ENCODE data around the gene ZDHHC14.
"Not testable (repeated sequence)": the region's sequence is repeated elsewhere in the genome, so short reads cannot be mapped to it uniquely, and the experiment has no call there.

The ZDHHC14 gene

GRCh38 chr6:157720964-157721363 lies 340.0 kb downstream of the ZDHHC14 start:
- DNase-seq (ENCODE audit: low read depth) = not testable (repeated sequence)

DNA sequence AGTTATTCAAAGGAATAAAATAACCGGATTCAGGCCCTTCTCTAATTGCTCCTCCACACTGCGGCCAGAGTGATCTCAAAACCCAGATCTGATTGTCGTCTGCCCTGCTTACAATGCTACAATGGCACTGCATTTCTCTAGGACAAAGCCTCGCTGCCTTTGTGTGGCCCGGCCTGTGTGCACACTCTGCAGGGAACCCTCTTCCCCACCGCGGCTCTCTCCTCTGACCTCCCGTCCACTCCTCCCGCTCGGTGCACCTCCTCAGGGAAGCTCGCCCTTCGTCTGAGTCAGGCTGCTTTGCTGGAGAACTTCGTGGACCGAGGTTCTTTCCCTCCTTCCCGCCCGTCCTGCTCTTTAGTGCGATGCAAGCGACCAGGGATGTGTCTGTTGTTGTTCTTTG lies 340.4 kb downstream of the ZDHHC14 start:
- no peak for DNase-seq (ENCODE audit: low read depth)

DNA sequence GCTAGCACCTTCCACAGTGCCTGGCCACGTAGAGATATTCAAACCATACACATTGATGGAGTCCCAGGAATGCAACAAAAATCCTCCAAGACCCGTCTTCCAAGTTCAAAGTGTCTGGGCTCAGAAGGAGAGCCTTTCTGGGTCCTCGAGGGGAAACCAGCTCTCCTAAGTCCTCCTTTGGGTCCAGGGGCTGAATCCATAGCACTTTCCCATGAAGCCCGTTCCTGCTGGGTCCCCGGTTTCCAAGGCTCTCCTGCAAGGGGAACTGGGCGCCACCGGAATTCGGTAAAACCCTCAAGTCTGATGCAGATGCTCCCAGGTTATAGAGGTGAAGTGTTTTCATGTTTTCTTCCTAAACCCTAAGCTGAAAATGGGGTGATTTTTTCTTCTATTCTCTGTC lies 340.8 kb downstream of the ZDHHC14 start:
- DNase-seq (ENCODE audit: low read depth) = no peak

DNA sequence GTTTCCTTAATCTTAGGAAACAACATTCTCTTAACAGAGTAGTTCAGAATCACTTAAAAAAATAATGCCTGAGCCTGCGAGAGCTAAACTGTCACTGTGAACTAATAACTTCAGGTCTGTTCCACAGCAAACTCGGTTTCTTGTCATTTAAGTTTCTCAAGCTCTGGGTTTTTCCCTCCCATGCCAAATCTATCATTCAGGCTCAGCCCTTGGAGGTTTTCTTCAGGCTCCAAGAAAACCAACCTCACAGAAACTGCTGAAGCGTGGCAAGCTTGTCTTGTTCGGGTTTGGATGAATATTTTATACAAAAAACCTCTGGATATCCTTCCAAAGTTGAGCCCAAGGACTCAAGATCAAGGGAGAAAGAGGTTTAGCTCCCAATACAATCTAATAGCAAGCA lies 342.4 kb downstream of the ZDHHC14 start:
- no peak for DNase-seq (ENCODE audit: low read depth)

DNA sequence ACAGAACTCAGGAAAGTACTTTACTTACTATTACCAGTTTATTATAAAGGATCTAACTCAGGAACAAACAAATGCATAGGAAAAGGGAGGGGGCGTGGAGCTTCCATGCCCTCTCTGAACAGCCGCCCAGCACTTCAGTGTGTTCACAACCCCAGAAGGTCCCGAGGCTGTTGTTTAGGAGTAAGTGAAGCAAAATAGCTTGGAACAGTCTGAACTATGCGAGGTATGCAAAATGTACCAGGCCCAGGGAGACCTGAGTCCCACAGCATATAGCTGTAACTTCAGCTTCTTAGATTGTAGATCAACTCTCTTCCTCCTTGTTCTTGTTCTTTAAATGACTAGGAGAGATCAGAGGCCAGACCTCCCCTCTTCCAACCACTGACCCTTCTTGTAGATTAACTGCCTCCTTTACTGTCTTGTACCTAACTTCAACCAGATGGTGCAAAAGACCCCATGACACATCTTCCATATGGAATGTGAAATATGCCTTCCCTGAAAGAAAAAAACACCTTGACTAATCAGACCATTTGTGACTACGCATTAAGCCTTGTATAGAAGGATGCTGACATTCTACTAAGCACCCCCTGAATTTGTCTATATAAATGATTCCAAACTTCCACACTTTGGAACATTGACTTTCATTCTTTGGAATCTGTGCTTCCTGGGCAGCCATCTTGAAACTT lies 343.3 kb downstream of the ZDHHC14 start:
- no peak for DNase-seq (ENCODE audit: low read depth)

DNA sequence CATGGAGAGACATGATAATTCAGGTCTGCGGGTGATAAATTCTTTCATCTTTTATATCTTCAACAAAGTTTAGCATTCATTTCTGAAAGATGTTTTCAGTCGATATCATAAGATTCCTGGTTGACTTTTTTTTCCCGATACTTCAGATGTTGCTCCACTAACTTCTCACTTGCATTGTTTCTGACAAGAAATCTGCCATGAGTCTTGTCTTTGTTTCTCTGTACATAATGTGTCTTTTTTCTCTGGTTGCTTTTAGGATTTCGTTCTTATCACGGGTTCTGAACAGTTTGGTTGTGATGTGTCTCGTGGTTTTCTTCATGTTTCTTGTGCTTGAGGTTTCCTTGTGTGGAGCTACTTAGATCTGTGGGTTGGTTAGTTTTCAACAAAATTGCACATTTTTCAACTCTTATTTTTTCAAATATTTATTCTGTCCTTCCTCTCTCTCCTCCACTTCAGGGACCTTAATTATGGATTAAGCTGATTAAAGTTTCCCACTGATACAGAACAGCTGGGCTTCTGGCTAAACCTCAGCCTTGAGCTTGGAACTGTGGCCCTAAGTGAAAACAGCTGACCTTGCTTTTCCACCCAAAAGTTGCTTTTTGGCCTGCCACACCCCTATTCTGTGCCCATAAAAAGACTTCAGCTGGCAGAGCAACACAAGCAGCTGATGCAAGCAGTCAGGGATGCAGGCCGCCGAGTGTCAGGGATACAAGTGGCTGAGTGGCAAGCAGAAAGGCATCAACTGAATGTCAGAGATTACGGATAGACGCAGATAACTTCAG lies 344.2 kb downstream of the ZDHHC14 start:
- DNase-seq (ENCODE audit: low read depth) = no peak

DNA sequence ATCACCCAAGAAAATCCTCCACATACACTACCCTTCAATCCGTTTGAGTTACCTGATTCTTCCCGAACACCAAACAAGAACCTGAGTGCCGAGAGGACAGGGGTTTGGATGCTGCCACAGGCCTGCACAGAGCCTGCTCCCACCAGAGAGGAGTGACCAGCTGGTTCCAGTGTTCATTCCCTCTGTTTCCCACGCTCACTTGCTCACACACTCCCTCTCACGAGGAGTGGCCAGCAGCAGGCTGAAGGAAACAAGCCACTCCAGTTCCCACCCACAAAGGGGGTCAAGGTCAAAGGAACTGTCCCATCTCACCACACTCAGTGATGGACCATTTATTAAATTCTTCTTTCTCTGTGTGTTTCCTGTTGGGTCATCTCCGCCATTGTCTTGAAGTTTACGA lies 344.8 kb downstream of the ZDHHC14 start:
- DNase-seq (ENCODE audit: low read depth) = no peak

DNA sequence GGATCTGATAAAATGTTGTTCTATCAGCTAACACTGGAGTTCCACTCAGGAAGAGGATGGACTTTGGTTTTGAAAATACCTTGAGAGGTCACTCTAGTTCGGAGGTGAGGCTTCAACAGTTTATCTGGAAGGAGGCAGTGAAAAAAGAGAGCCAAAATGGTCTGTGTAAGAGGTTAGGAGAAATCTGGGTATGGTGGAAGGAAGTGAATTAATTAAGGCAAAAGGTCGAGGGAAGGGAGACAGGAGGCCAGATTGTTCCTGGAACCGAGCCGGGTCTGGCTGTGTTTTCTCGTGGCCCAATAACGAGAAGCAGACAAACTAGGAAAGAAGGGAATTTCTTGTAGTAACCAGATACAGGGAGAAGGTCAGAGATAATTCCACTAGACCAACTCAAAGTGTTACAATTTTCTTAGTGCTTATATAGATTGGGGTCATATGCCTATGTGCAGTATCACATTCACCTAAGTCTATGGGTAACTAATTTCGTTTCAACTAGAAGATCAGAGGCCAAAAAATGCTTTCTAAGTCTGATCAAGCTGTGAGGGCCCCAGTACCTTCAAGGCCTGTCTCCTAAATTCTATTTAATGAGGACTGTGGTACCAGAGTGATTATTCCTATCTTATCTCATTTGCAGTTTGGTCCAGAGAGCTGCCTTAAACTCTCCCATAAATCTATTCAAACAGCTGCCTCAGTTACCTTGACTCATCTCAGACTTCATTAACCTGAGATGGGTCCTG lies 346.1 kb downstream of the ZDHHC14 start:
- DNase-seq (ENCODE audit: low read depth) = no peak
